IMR-90 (cell line): ENCODE measurements around the gene NAP1L1. TPM values are rescaled to one million over a fixed set of nuclear protein-coding genes. Genes with fewer than 3 reads are reported as not detected.

ENCODE experiments used
- ATAC-seq: fragments of 200-7000 bp; cut with Tn5 transposase; 2 replicates; pipeline ENCODE4 v1.9.1; 2020; ENCODE audit warnings: low read depth, mild to moderate bottlenecking, moderate library complexity
- BruUV-seq: library from RNA; stranded (reverse); fragments of 400-500 nt; replicated peaks from 2 replicates; lab custom pipeline; 2021; lab: Mats Ljungman, UMichigan
- CTCF ChIA-PET: fragments of 300-600 bp; formaldehyde crosslinking; extraction: SDS; loops from one replicate; lab custom pipeline; 2021; ENCODE audit warnings: antibody characterized with exemption; lab: Yijun Ruan, JAX
- POLR2A ChIA-PET: fragments of 300-600 bp; sonication (Branson Sonifier 250); formaldehyde crosslinking; loops from one replicate; lab custom pipeline; 2022; ENCODE audit warnings: antibody characterized with exemption; ENCODE audit not compliant: unreplicated experiment; lab: Charles Lee
- DNase-seq: peaks from one replicate; pipeline ENCODE4 v3.0.0; 2013
- H2AFZ ChIP-seq: replicated peaks from 2 replicates; pipeline ENCODE3; 2013; ENCODE audit warnings: low read length, mild to moderate bottlenecking; ENCODE audit not compliant: poor library complexity
- H2AK5ac ChIP-seq: 2 replicates; pipeline ENCODE4 v1.6.1; 2013; ENCODE audit warnings: low read depth, low read length, inconsistent platforms
- H2AK9ac ChIP-seq: replicated peaks from 2 replicates; pipeline ENCODE3; 2013; ENCODE audit warnings: mild to moderate bottlenecking, low read depth, low read length, moderate library complexity; ENCODE audit not compliant: poor library complexity
- H2BK120ac ChIP-seq: 2 replicates; pipeline ENCODE4 v1.6.1; 2013; ENCODE audit warnings: low read depth, low read length, inconsistent platforms
- H2BK15ac ChIP-seq: 3 replicates; pipeline ENCODE4 v1.6.1; 2013; ENCODE audit warnings: low read depth, low read length, inconsistent platforms
- H2BK20ac ChIP-seq: 2 replicates; pipeline ENCODE4 v1.6.1; 2013; ENCODE audit warnings: low read depth, mild to moderate bottlenecking, inconsistent platforms, low read length, moderate library complexity
- H2BK5ac ChIP-seq: 2 replicates; pipeline ENCODE4 v1.6.1; 2013; ENCODE audit warnings: mild to moderate bottlenecking, low read depth, low read length, inconsistent platforms; ENCODE audit not compliant: poor library complexity, severe bottlenecking
- H3K14ac ChIP-seq: replicated peaks from 2 replicates; pipeline ENCODE4 v1.6.1; 2013; ENCODE audit warnings: low read depth, low read length, inconsistent platforms
- H3K18ac ChIP-seq: 2 replicates; pipeline ENCODE4 v1.6.1; 2013; ENCODE audit warnings: low read depth, low read length, control low read depth
- H3K23ac ChIP-seq: 2 replicates; pipeline ENCODE4 v1.6.1; 2013; ENCODE audit warnings: low read depth, low read length, inconsistent platforms
- H3K27ac ChIP-seq: 2 replicates; pipeline ENCODE4 v1.5.1; 2013; ENCODE audit warnings: mild to moderate bottlenecking, control low read depth, low read length; ENCODE audit not compliant: insufficient read depth
- H3K27me3 ChIP-seq: 2 replicates; pipeline ENCODE4 v1.6.1; 2013; ENCODE audit warnings: low read length; ENCODE audit not compliant: control insufficient read depth, insufficient read depth
- H3K36me3 ChIP-seq: 2 replicates; pipeline ENCODE4 v1.6.1; 2013; ENCODE audit warnings: low read length, mixed read lengths; ENCODE audit not compliant: control insufficient read depth, insufficient read depth
- H3K4ac ChIP-seq: 2 replicates; pipeline ENCODE4 v1.6.1; 2013; ENCODE audit warnings: low read depth, low read length, inconsistent platforms
- H3K4me1 ChIP-seq: 2 replicates; pipeline ENCODE4 v1.6.1; 2013; ENCODE audit warnings: low read length, mixed read lengths; ENCODE audit not compliant: control insufficient read depth, insufficient read depth
- H3K4me2 ChIP-seq: 2 replicates; pipeline ENCODE4 v1.6.1; 2013; ENCODE audit warnings: low read depth, mild to moderate bottlenecking, control low read depth, low read length, moderate library complexity
- H3K4me3 ChIP-seq: 2 replicates; pipeline ENCODE4 v1.5.1; 2013; ENCODE audit warnings: low read depth, mild to moderate bottlenecking, control low read depth, low read length, moderate library complexity; ENCODE audit not compliant: insufficient read depth
- H3K56ac ChIP-seq: 2 replicates; pipeline ENCODE4 v1.6.1; 2013; ENCODE audit warnings: low read length, inconsistent platforms; ENCODE audit not compliant: insufficient read depth; ENCODE audit errors: extremely low read depth
- H3K79me1 ChIP-seq, 2 experiments: 2 replicates each; pipeline ENCODE4 v1.6.1; 2013; ENCODE audit warnings: low read length in 2 of 2, inconsistent platforms in 1 of 2, low read depth in 1 of 2
- H3K9ac ChIP-seq: 2 replicates; pipeline ENCODE4 v1.6.1; 2013; ENCODE audit warnings: low read depth, low read length, control low read depth
- H3K9me1 ChIP-seq: 2 replicates; pipeline ENCODE4 v1.6.1; 2013; ENCODE audit warnings: low read length, inconsistent platforms; ENCODE audit not compliant: insufficient read depth
- H3K9me3 ChIP-seq: 2 replicates; pipeline ENCODE4 v1.6.1; 2013; ENCODE audit warnings: low read length; ENCODE audit not compliant: control insufficient read depth, insufficient read depth
- H4K20me1 ChIP-seq: 2 replicates; pipeline ENCODE4 v1.6.1; 2013; ENCODE audit warnings: low read length, inconsistent platforms; ENCODE audit not compliant: insufficient read depth
- H4K5ac ChIP-seq: 2 replicates; pipeline ENCODE4 v1.6.1; 2013; ENCODE audit warnings: mild to moderate bottlenecking, low read depth, low read length, control low read depth
- H4K8ac ChIP-seq, 2 experiments: 2 replicates each; pipeline ENCODE4 v1.6.1; 2013; ENCODE audit warnings: low read depth in 2 of 2, low read length in 2 of 2, control low read depth in 1 of 2, inconsistent platforms in 1 of 2
- H4K91ac ChIP-seq: 2 replicates; pipeline ENCODE4 v1.6.1; 2013; ENCODE audit warnings: low read depth, low read length, inconsistent platforms; ENCODE audit not compliant: insufficient read depth
- CEBPB ChIP-seq: IDR thresholded peaks from 2 replicates; pipeline ENCODE4 v1.6.1; 2012; ENCODE audit warnings: low read depth, low read length, improper control_type of control experiment
- ELK1 ChIP-seq: fragments of 150-350 bp; IDR thresholded peaks from 2 replicates; pipeline ENCODE4 v1.6.1; 2016; ENCODE audit warnings: low read depth, mild to moderate bottlenecking, low read length, moderate library complexity, borderline replicate concordance
- MXI1 ChIP-seq: IDR thresholded peaks from 2 replicates; pipeline ENCODE4 v1.6.1; 2012; ENCODE audit warnings: low read depth, mild to moderate bottlenecking, low read length, moderate library complexity, borderline replicate concordance
- NFE2L2 ChIP-seq: fragments of 150-350 bp; IDR thresholded peaks from 2 replicates; pipeline ENCODE4 v1.6.1; 2016; ENCODE audit warnings: low read depth, mild to moderate bottlenecking, low read length
- POLR2A ChIP-seq: IDR thresholded peaks from 2 replicates; pipeline ENCODE4 v1.6.1; 2012; ENCODE audit warnings: mild to moderate bottlenecking, low read depth, low read length
- RAD21 ChIP-seq: IDR thresholded peaks from 2 replicates; pipeline ENCODE4 v1.6.1; 2012; ENCODE audit warnings: low read length, improper control_type of control experiment
- RCOR1 ChIP-seq: IDR thresholded peaks from 2 replicates; pipeline ENCODE4 v1.6.1; 2012; ENCODE audit warnings: mild to moderate bottlenecking, low read length, improper control_type of control experiment; ENCODE audit not compliant: insufficient replicate concordance
- RFX5 ChIP-seq: IDR thresholded peaks from 2 replicates; pipeline ENCODE4 v1.8.0; 2012; ENCODE audit warnings: low read depth, mild to moderate bottlenecking, low read length, moderate library complexity
- WGBS, 2 experiments: methylation state at CpG; one replicate each; pipeline versions ENCODE4 v1.1.5 to v1.1.7; 2013; ENCODE audit warnings: missing lambda C conversion rate in 2 of 2; ENCODE audit not compliant: insufficient read length in 1 of 2; ENCODE audit errors: extremely low coverage in 2 of 2; 5-methylcytosine and 5-hydroxymethylcytosine counted together
- dilution Hi-C: fragments of 300-500 bp; cut with HindIII; formaldehyde crosslinking; loops from one replicate; pipeline ENCODE4 v1.14.3; 2018; ENCODE audit warnings: low sequenced_read_pairs; ENCODE audit not compliant: unreplicated experiment
- in situ Hi-C: fragments of 300-500 bp; cut with MboI; formaldehyde crosslinking; loops from 3 replicates; pipeline ENCODE4 v1.14.3; 2019; ENCODE audit warnings: low sequenced_read_pairs, inconsistent platforms, mixed read lengths
- intact Hi-C: fragments of 100-400 bp; cut with micrococcal nuclease; formaldehyde crosslinking; loops from 2 replicates; pipeline ENCODE4 v1.10.0; 2022
- polyA plus RNA-seq, 3 experiments: library from polyadenylated mRNA; depleted of rRNA; stranded (reverse); fragments of >200 nt; gene quantifications; 2 replicates each; pipeline ENCODE4 v1.2.3, GENCODE V29; 2012; ENCODE audit warnings: low replicate concordance in 1 of 3
- total RNA-seq: library from RNA; depleted of rRNA; stranded (reverse); fragments of >200 nt; gene quantifications from 2 replicates; pipeline ENCODE4 v1.2.3, GENCODE V29; 2012

The NAP1L1 gene
- total and polyA plus RNA-seq, 2 of the 4 experiments (the other 2 are of a cell fraction): 86.4 to 200 TPM

- peak overlapping the region; percentile 98 for H3K14ac ChIP-seq
- intact Hi-C loops: loop anchor here (2.0 kb wide), 1 partner anchor 67 kb away; no protein-coding TSS in a partner anchor
- peak; percentile 16 for ATAC-seq
- H3K18ac ChIP-seq: peak overlapping the region; percentile 64
- peak overlapping the region; percentile 89 to 92 for H4K8ac ChIP-seq
- peak overlapping the region; percentile 99 for H2BK20ac ChIP-seq
- peak overlapping the region; percentile 97 for H3K23ac ChIP-seq
- peak overlapping the region; percentile 97 for H2AK5ac ChIP-seq
- H2AFZ ChIP-seq: peak overlapping the region; percentile 25
- H3K56ac ChIP-seq: peak overlapping the region; percentile 89
- dilution Hi-C loops: no loop called here
- peak overlapping the region; percentile 97 for H4K91ac ChIP-seq
- H2BK5ac ChIP-seq: peak overlapping the region; percentile 91
- no peak overlapping the region for H3K4me3 ChIP-seq
- no peaks in the 10 kb centered on the region for H3K27me3 ChIP-seq
- ChIA-PET CTCF (interaction anchor here (1.2 kb wide), 1 partner anchor 73 kb away, joined by 3 read pairs; no protein-coding TSS in a partner anchor), POLR2A (interaction anchor here (0.6 kb wide), 1 partner anchor 61 kb away, joined by 3 read pairs; no protein-coding TSS in a partner anchor)
- peak overlapping the region; percentile 48 for H4K5ac ChIP-seq
- 0 out of 2 replicates have a peak, but pooled peaks cover 1% of the 10 kb centered on the region for H4K20me1 ChIP-seq
- H3K4me1 ChIP-seq: peaks cover 18% of the 10 kb centered on the region
- WGBS, 2 experiments: no CpG with 5 or more reads among the region's 5 CpGs
- in situ Hi-C loops: loop anchor here (5.0 to 10.0 kb wide), 2 partner anchors 68 to 325 kb away; no protein-coding TSS in a partner anchor
- peaks cover 0 to 24% of the 10 kb centered on the region in 2 experiments; a peak in 3 of 4 replicates for H3K79me1 ChIP-seq
- H2BK120ac ChIP-seq: peak overlapping the region; percentile 100
- peak; percentile 80 for DNase-seq
- H3K9ac ChIP-seq: peak overlapping the region; percentile 57
- peak overlapping the region; percentile 7 for H3K4me2 ChIP-seq
- H3K9me1 ChIP-seq: peaks cover 8% of the 10 kb centered on the region; the same call in 1 of the 2 replicates
- no peak for TF ChIP-seq RFX5
- no peak for TF ChIP-seq RCOR1
- TF ChIP-seq MXI1: no peak
- TF ChIP-seq NFE2L2: 0 out of 2 replicates have a peak, but pooled peaks have one; percentile 32
- peak; percentile 2; the same call in 1 of the 2 replicates for TF ChIP-seq RAD21
- TF ChIP-seq CEBPB: peak; percentile 87
- 0 out of 2 replicates have a peak, but pooled peaks have one; percentile 11 for TF ChIP-seq POLR2A
- TF ChIP-seq ELK1: no peak
- H3K4ac ChIP-seq: peak overlapping the region; percentile 98
- peak overlapping the region; percentile 95 for H2BK15ac ChIP-seq
- peak overlapping the region; percentile 68 for H2AK9ac ChIP-seq
- peak overlapping the region; percentile 90 for H3K27ac ChIP-seq
- H3K36me3 ChIP-seq: no peaks in the 10 kb centered on the region
- no TSS peak for BruUV-seq
- no peaks in the 10 kb centered on the region for H3K9me3 ChIP-seq
Measured at GRCh38 chr12:76020281-76020680, 64.2 kb downstream of the NAP1L1 start.
